Measurements from ENCODE around the gene NQO2. TPM values are rescaled to one million over a fixed set of nuclear protein-coding genes. Genes with fewer than 3 reads are reported as not detected.

NQO2 gene
- total and polyA plus RNA-seq, 2 of the 13 experiments (the other 11 are each of a cell fraction or from before 2014, with no cell fraction given), result 32.2 to 56.5 TPM

DNA sequence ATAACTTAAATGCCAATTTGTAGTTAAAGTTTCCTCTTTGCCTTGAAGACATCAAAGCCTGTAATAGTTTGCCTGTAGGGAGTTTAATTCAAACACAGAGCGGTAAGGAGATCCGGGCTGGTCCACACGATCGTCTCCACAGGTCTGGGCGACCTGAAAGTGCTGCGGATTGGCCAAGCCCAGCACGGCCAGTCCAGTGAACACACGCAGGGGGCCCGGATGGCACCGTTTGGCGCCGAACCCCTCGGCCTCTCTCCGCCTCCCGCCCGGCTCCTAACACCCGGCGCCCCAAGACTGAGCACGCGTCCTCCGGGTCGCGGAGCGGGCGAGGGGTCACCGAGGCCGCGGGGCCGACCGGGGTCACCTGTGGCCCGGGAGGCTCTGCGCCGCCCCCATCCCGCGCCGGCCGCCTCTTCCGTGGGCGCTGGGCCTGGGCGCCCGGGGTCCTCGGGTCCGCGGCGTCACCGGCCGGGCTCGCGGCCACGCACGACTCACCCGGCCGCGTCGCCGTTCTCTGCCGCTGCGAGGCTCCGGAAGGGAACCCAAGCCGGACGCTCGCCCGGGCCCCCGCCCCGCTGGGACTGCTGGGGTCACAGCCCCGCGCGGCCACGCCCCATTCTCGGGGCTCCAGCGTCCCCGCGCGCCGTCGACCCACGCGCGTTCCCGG lies 28.8 kb upstream of the NQO2 start (continued):
- TF ChIP-seq MYNN (CRISPR knock-in tag; IDR thresholded peaks at IDR 0.05; ENCODE audit: low read depth) (no peak), ZNF772 (CRISPR knock-in tag; IDR thresholded peaks at IDR 0.05) (no peak; the same call in 1 of the 2 replicates), ZFP37 (CRISPR knock-in tag; IDR thresholded peaks at IDR 0.05; ENCODE audit: borderline replicate concordance) (no peak), ZNF33A (CRISPR knock-in tag; IDR thresholded peaks at IDR 0.05; ENCODE audit: borderline replicate concordance) (no peak), KDM5A (IDR thresholded peaks at IDR 0.05; ENCODE audit: borderline replicate concordance, low read length) (no peak), ATF1 (CRISPR knock-in tag; IDR thresholded peaks at IDR 0.05) (no peak), FOXP1 (IDR thresholded peaks at IDR 0.05) (no peak), FOXP1 (CRISPR knock-in tag; IDR thresholded peaks at IDR 0.05) (no peak), YEATS4 (CRISPR knock-in tag; IDR thresholded peaks at IDR 0.05; ENCODE audit: borderline replicate concordance) (no peak; the same call in 1 of the 2 replicates), SRSF1 (optimal IDR thresholded peaks at IDR 0.05; ENCODE audit: low read depth, low read length) (no peak), BCL6 (CRISPR knock-in tag; IDR thresholded peaks at IDR 0.05) (no peak), ZNF607 (CRISPR knock-in tag; IDR thresholded peaks at IDR 0.05; ENCODE audit: borderline replicate concordance) (peak; percentile 2; the same call in 1 of the 2 replicates), TRIM24 (CRISPR knock-in tag; IDR thresholded peaks at IDR 0.05) (no peak), HOXD1 (CRISPR knock-in tag; IDR thresholded peaks at IDR 0.05) (0 out of 2 replicates have a peak, but pooled peaks have one; percentile 15), KAT8 (CRISPR knock-in tag; IDR thresholded peaks at IDR 0.05) (no peak), POLR2G (IDR thresholded peaks at IDR 0.05; ENCODE audit: low read depth, low read length) (no peak; the same call in 1 of the 2 replicates), ZNF883 (CRISPR knock-in tag; IDR thresholded peaks at IDR 0.05; ENCODE audit: not compliant biosample characterization) (peak; percentile 37)
- TF ChIP-seq, protein P1, sequence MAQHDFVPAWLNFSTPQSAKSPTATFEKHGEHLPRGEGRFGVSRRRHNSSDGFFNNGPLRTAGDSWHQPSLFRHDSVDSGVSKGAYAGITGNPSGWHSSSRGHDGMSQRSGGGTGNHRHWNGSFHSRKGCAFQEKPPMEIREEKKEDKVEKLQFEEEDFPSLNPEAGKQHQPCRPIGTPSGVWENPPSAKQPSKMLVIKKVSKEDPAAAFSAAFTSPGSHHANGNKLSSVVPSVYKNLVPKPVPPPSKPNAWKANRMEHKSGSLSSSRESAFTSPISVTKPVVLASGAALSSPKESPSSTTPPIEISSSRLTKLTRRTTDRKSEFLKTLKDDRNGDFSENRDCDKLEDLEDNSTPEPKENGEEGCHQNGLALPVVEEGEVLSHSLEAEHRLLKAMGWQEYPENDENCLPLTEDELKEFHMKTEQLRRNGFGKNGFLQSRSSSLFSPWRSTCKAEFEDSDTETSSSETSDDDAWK (CRISPR knock-in tag; IDR thresholded peaks at IDR 0.05), result no peak
- TF ChIP-seq, protein P2, sequence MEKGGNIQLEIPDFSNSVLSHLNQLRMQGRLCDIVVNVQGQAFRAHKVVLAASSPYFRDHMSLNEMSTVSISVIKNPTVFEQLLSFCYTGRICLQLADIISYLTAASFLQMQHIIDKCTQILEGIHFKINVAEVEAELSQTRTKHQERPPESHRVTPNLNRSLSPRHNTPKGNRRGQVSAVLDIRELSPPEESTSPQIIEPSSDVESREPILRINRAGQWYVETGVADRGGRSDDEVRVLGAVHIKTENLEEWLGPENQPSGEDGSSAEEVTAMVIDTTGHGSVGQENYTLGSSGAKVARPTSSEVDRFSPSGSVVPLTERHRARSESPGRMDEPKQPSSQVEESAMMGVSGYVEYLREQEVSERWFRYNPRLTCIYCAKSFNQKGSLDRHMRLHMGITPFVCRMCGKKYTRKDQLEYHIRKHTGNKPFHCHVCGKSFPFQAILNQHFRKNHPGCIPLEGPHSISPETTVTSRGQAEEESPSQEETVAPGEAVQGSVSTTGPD (CRISPR knock-in tag; IDR thresholded peaks at IDR 0.05), result no peak
- TF ChIP-seq, protein P3, sequence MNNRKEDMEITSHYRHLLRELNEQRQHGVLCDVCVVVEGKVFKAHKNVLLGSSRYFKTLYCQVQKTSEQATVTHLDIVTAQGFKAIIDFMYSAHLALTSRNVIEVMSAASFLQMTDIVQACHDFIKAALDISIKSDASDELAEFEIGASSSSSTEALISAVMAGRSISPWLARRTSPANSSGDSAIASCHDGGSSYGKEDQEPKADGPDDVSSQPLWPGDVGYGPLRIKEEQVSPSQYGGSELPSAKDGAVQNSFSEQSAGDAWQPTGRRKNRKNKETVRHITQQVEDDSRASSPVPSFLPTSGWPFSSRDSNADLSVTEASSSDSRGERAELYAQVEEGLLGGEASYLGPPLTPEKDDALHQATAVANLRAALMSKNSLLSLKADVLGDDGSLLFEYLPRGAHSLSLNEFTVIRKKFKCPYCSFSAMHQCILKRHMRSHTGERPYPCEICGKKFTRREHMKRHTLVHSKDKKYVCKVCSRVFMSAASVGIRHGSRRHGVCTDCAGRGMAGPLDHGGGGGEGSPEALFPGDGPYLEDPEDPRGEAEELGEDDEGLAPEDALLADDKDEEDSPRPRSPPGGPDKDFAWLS (CRISPR knock-in tag; IDR thresholded peaks at IDR 0.05; ENCODE audit: borderline replicate concordance), result no peak
- TF ChIP-seq, protein P4, sequence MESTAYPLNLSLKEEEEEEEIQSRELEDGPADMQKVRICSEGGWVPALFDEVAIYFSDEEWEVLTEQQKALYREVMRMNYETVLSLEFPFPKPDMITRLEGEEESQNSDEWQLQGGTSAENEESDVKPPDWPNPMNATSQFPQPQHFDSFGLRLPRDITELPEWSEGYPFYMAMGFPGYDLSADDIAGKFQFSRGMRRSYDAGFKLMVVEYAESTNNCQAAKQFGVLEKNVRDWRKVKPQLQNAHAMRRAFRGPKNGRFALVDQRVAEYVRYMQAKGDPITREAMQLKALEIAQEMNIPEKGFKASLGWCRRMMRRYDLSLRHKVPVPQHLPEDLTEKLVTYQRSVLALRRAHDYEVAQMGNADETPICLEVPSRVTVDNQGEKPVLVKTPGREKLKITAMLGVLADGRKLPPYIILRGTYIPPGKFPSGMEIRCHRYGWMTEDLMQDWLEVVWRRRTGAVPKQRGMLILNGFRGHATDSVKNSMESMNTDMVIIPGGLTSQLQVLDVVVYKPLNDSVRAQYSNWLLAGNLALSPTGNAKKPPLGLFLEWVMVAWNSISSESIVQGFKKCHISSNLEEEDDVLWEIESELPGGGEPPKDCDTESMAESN (CRISPR knock-in tag; conservative IDR thresholded peaks at IDR 0.05), result no peak; the same call in 1 of the 2 replicates
